Endothelial cell of umbilical vein (primary cell): ENCODE data around the gene IFIT3.

ENCODE experiments used
- EZH2 ChIP-seq: IDR thresholded peaks from 2 replicates; pipeline ENCODE4 v1.6.1; 2012; ENCODE audit warnings: borderline replicate concordance, low read depth, mild to moderate bottlenecking, moderate library complexity, low read length, inconsistent platforms; ENCODE audit not compliant: severe bottlenecking
- FOS ChIP-seq: IDR thresholded peaks from 2 replicates; pipeline ENCODE4 v1.6.1; 2011; ENCODE audit warnings: mild to moderate bottlenecking, low read length, moderate library complexity, borderline replicate concordance; ENCODE audit not compliant: insufficient read depth
- JUN ChIP-seq: IDR thresholded peaks from 2 replicates; pipeline ENCODE4 v1.6.1; 2011; ENCODE audit warnings: borderline replicate concordance, low read depth; ENCODE audit not compliant: insufficient read length, insufficient read depth
- MYC ChIP-seq: IDR thresholded peaks from one replicate; pipeline ENCODE4 v1.6.1; 2011; ENCODE audit warnings: mild to moderate bottlenecking, low read depth, low read length
- POLR2A ChIP-seq: IDR thresholded peaks from 2 replicates; pipeline ENCODE4 v1.6.1; 2012; ENCODE audit warnings: low read depth, mild to moderate bottlenecking, control low read depth, low read length
- POLR2AphosphoS5 ChIP-seq: IDR thresholded peaks from 2 replicates; pipeline ENCODE4 v1.6.1; 2012; ENCODE audit warnings: low read depth, mild to moderate bottlenecking, control low read depth, low read length, moderate library complexity; ENCODE audit not compliant: insufficient read depth
- TF ChIP-seq, protein P1 (sequence below), 2 donors: IDR thresholded peaks; 1 replicate in 1 of 2; 2 replicates in 1 of 2; pipeline ENCODE4 v1.5.1; 2011; ENCODE audit warnings: low read length in 2 of 2, mild to moderate bottlenecking in 2 of 2, moderate library complexity in 2 of 2, control low read depth in 1 of 2, inconsistent platforms in 1 of 2, low read depth in 1 of 2; ENCODE audit not compliant: insufficient read depth in 1 of 2; ENCODE audit errors: extremely low read depth in 1 of 2
- TF ChIP-seq, protein P2 (sequence below): IDR thresholded peaks from 2 replicates; pipeline ENCODE4 v1.6.1; 2011; ENCODE audit not compliant: insufficient read depth, insufficient read length

DNA sequence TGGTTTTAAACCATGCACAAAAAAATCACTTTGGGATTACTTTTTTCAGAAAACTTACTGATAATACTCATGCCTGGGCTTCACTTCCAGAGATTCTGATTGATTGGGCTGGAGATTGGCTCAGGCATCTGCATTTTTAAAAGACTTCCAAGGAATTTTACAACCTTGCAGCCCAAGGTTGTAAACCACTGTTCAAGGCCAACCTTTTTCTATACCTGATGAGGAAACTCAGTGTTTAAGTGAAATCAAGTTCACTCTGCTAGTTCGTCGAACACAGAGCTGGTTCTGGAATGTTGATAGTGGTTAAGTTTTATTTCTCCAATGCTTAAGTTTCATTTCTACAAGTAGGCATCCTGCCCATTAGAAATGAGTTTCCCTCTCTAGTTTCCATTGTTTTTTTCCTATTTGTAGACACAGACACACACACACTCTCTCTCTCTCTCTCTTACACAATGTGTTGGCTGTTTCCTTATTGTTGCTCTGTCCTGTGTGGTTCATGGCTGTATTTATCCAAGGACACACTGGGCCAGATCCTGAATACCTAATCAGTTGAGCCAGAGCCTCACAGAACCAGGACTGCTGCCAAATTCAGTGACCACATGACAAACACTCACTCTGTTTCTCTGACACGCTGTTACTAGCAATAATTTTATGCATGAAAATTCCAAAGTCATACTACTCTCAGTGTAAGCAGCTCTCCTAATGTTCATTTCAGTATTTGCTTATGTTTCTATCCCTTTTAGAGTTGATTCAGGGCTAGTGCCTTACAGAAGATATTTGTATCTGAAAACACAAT, 46.3 kb downstream of the IFIT3 start:
- TF ChIP-seq POLR2AphosphoS5 (no peak), POLR2A (no peak), JUN (no peak), EZH2 (no peak), FOS (no peak), MYC (no peak)
- TF ChIP-seq, protein P1, sequence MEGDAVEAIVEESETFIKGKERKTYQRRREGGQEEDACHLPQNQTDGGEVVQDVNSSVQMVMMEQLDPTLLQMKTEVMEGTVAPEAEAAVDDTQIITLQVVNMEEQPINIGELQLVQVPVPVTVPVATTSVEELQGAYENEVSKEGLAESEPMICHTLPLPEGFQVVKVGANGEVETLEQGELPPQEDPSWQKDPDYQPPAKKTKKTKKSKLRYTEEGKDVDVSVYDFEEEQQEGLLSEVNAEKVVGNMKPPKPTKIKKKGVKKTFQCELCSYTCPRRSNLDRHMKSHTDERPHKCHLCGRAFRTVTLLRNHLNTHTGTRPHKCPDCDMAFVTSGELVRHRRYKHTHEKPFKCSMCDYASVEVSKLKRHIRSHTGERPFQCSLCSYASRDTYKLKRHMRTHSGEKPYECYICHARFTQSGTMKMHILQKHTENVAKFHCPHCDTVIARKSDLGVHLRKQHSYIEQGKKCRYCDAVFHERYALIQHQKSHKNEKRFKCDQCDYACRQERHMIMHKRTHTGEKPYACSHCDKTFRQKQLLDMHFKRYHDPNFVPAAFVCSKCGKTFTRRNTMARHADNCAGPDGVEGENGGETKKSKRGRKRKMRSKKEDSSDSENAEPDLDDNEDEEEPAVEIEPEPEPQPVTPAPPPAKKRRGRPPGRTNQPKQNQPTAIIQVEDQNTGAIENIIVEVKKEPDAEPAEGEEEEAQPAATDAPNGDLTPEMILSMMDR (IDR thresholded peaks at IDR 0.05; ENCODE audit: extremely low read depth in 1 of 2, insufficient read depth in 1 of 2, low read depth in 1 of 2, low read length in 2 of 2) = no peak
- TF ChIP-seq, protein P2, sequence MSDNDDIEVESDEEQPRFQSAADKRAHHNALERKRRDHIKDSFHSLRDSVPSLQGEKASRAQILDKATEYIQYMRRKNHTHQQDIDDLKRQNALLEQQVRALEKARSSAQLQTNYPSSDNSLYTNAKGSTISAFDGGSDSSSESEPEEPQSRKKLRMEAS = peak; percentile 42
